Panc1 (cell line): ENCODE measurements around the gene EDN3. TPM values are rescaled to one million over a fixed set of nuclear protein-coding genes. Genes with fewer than 3 reads are reported as not detected.

Source experiments
- ATAC-seq: fragments of 200-7000 bp; cut with Tn5 transposase; 2 replicates; pipeline ENCODE4 v1.9.1; 2020; ENCODE audit warnings: mild to moderate bottlenecking, moderate library complexity
- BruUV-seq: library from RNA; stranded (reverse); fragments of 400-500 nt; replicated peaks from 2 replicates; lab custom pipeline; 2021; lab: Mats Ljungman, UMichigan
- CTCF ChIA-PET: fragments of 300-600 bp; sonication (Branson Sonifier 250); formaldehyde crosslinking; loops from one replicate; lab custom pipeline; 2022; ENCODE audit warnings: antibody characterized with exemption; lab: Charles Lee
- POLR2A ChIA-PET: fragments of 300-600 bp; sonication (Branson Sonifier 250); formaldehyde crosslinking; loops from one replicate; lab custom pipeline; 2022; ENCODE audit warnings: antibody characterized with exemption; lab: Charles Lee
- DNase-seq: peaks from one replicate; pipeline ENCODE4 v3.0.0-alpha.2; 2010; ENCODE audit warnings: low read depth, low spot score
- H3K27ac ChIP-seq: 2 replicates; pipeline ENCODE4 v1.5.1; 2011; ENCODE audit warnings: mild to moderate bottlenecking, low read length, inconsistent platforms
- H3K27me3 ChIP-seq: fragments of 200-500 bp; sonication (Bioruptor generic); 2 replicates; pipeline ENCODE4 v1.6.0; 2014; ENCODE audit warnings: low read length, inconsistent platforms; ENCODE audit not compliant: control insufficient read depth, insufficient read depth
- H3K36me3 ChIP-seq: fragments of 200-500 bp; sonication (Bioruptor generic); 2 replicates; pipeline ENCODE4 v1.5.1; 2014; ENCODE audit warnings: inconsistent platforms, mild to moderate bottlenecking, low read length, moderate library complexity; ENCODE audit not compliant: control insufficient read depth, insufficient read depth
- H3K4me1 ChIP-seq: 2 replicates; pipeline ENCODE4 v1.5.1; 2011; ENCODE audit warnings: inconsistent platforms, mild to moderate bottlenecking, low read length, moderate library complexity; ENCODE audit not compliant: control insufficient read depth, insufficient read depth
- H3K4me3 ChIP-seq, 2 experiments: 2 replicates each; pipeline ENCODE4 v1.5.1; 2011 to 2012; ENCODE audit warnings: low read depth in 2 of 2, low read length in 2 of 2, mild to moderate bottlenecking in 2 of 2, inconsistent platforms in 1 of 2, moderate library complexity in 1 of 2
- H3K9me3 ChIP-seq: fragments of 200-500 bp; sonication (Bioruptor generic); 2 replicates; pipeline ENCODE4 v1.5.1; 2014; ENCODE audit warnings: low read depth, mild to moderate bottlenecking, inconsistent platforms, low read length, moderate library complexity; ENCODE audit not compliant: control insufficient read depth, insufficient read depth
- POLR2AphosphoS5 ChIP-seq: IDR thresholded peaks from 2 replicates; pipeline ENCODE4 v1.6.1; 2012; ENCODE audit warnings: mild to moderate bottlenecking, low read depth, low read length, moderate library complexity
- REST ChIP-seq, 2 experiments: IDR thresholded peaks; 2 replicates each; pipeline ENCODE4 v1.6.1; 2011 to 2012; ENCODE audit warnings: low read depth in 2 of 2, control low read depth in 1 of 2, low read length in 1 of 2, mild to moderate bottlenecking in 1 of 2, moderate library complexity in 1 of 2; ENCODE audit not compliant: insufficient read depth in 1 of 2
- SIN3A ChIP-seq: IDR thresholded peaks from 2 replicates; pipeline ENCODE4 v1.6.1; 2012; ENCODE audit warnings: low read depth, mild to moderate bottlenecking, low read length, moderate library complexity, borderline replicate concordance; ENCODE audit not compliant: insufficient read depth
- TCF7L2 ChIP-seq: IDR thresholded peaks from 2 replicates; pipeline ENCODE4 v1.6.1; 2011; ENCODE audit warnings: mild to moderate bottlenecking, low read depth, low read length, inconsistent platforms
- in situ Hi-C: cut with HindIII; loops from 2 replicates; pipeline ENCODE4 v1.10.0; 2016; ENCODE audit warnings: low sequenced_read_pairs, low pct_unique_long_range_greater_than_20kb
- intact Hi-C: fragments of 100-400 bp; cut with micrococcal nuclease; formaldehyde crosslinking; loops from one replicate; pipeline ENCODE4 v1.10.0; 2022; ENCODE audit not compliant: unreplicated experiment
- total RNA-seq: library from RNA; stranded (reverse); gene quantifications from one replicate; pipeline ENCODE4 v1.2.1, GENCODE V29; 2021; ENCODE audit not compliant: unreplicated experiment
- TF ChIP-seq, protein P1 (sequence below): fragments of 450-650 bp; IDR thresholded peaks from 2 replicates; pipeline ENCODE4 v1.5.1; 2017; ENCODE audit warnings: mild to moderate bottlenecking

The EDN3 gene
- total RNA-seq, 1 experiment from 2014 or later = not detected

GRCh38 chr20:59320854-59321647, 20.6 kb downstream of the EDN3 start:
- BruUV-seq = no TSS peak
- no peak for ATAC-seq
- TF ChIP-seq REST (IDR thresholded peaks at IDR 0.05; ENCODE audit: insufficient read depth in 1 of 2, low read depth in 2 of 2, low read length in 1 of 2) = no peak
- TF ChIP-seq POLR2AphosphoS5 = no peak
- TF ChIP-seq SIN3A = no peak
- no peak for TF ChIP-seq TCF7L2
- TF ChIP-seq, protein P1, sequence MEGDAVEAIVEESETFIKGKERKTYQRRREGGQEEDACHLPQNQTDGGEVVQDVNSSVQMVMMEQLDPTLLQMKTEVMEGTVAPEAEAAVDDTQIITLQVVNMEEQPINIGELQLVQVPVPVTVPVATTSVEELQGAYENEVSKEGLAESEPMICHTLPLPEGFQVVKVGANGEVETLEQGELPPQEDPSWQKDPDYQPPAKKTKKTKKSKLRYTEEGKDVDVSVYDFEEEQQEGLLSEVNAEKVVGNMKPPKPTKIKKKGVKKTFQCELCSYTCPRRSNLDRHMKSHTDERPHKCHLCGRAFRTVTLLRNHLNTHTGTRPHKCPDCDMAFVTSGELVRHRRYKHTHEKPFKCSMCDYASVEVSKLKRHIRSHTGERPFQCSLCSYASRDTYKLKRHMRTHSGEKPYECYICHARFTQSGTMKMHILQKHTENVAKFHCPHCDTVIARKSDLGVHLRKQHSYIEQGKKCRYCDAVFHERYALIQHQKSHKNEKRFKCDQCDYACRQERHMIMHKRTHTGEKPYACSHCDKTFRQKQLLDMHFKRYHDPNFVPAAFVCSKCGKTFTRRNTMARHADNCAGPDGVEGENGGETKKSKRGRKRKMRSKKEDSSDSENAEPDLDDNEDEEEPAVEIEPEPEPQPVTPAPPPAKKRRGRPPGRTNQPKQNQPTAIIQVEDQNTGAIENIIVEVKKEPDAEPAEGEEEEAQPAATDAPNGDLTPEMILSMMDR = no peak
- intact Hi-C loops (no loop called here), in situ Hi-C loops (no loop called here)
- ChIA-PET POLR2A (no interaction called here), CTCF (no interaction called here)
- DNase-seq = no peak
- H3K27me3 ChIP-seq = peaks cover 3% of the 10 kb centered on the region
- no peak overlapping the region for H3K27ac ChIP-seq
- no peak overlapping the region for H3K4me3 ChIP-seq
- H3K9me3 ChIP-seq = no peaks in the 10 kb centered on the region
- H3K36me3 ChIP-seq = no peaks in the 10 kb centered on the region
- no peaks in the 10 kb centered on the region for H3K4me1 ChIP-seq

- ATAC-seq = no peak
- TF ChIP-seq POLR2AphosphoS5 (no peak), REST (IDR thresholded peaks at IDR 0.05; ENCODE audit: insufficient read depth in 1 of 2, low read depth in 2 of 2, low read length in 1 of 2) (no peak), TCF7L2 (no peak), SIN3A (no peak)
- TF ChIP-seq, protein P1 = no peak
- DNase-seq = no peak
- H3K4me3 ChIP-seq = no peak overlapping the region
- H3K27me3 ChIP-seq = peaks cover 3% of the 10 kb centered on the region
- ChIA-PET CTCF (no interaction called here), POLR2A (no interaction called here)
- no TSS peak for BruUV-seq
- in situ Hi-C loops (no loop called here), intact Hi-C loops (no loop called here)
- H3K36me3 ChIP-seq = no peaks in the 10 kb centered on the region
- no peaks in the 10 kb centered on the region for H3K9me3 ChIP-seq
- H3K4me1 ChIP-seq = no peaks in the 10 kb centered on the region
- H3K27ac ChIP-seq = no peak overlapping the region
These were observed 21.7 kb downstream of the EDN3 start for GRCh38 chr20:59322081-59322480.
